ENCODE measurements around the gene LMX1B. TPM values are rescaled to one million over a fixed set of nuclear protein-coding genes. Genes with fewer than 3 reads are reported as not detected.

Gene LMX1B
- total and polyA plus RNA-seq, 4 experiments from 2014 or later = not detected

DNA sequence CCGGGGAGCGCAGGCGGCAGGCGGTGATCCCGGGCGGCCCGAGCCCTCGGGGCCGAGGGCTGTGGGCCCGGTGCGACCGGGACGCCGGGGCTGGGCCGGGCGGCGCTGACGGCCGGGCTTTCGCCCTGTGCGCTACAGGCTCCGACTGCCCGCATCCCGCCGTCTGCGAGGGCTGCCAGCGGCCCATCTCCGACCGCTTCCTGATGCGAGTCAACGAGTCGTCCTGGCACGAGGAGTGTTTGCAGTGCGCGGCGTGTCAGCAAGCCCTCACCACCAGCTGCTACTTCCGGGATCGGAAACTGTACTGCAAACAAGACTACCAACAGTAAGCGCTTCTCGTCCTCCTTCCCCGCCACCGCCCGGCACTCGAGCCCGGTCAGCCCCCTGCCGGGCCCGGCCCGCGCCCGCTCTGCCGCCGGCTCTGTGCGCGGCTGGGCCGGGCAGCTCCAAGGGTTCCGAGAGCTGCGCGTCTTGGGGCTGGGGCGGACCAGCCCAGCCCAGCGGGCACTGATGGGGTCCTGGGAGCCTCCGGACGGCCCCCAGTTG, 1.6 kb downstream of the LMX1B start:
- Histone ChIP-seq H3K27me3 (ENCODE audit: insufficient read depth, low read length) (peaks cover 42% of the 10 kb centered on the region), H3K9me3 (ENCODE audit: control insufficient read depth in 1 of 2, low read length in 2 of 2) (no peaks in the 10 kb centered on the region), H3K27ac (ENCODE audit: low read depth, low read length) (no peak overlapping the region), H3K4me1 (ENCODE audit: insufficient read depth, low read length) (peaks cover 39% of the 10 kb centered on the region), H3K4me3 (ENCODE audit: low read length in 2 of 2) (no peak overlapping the region), H3K36me3 (ENCODE audit: insufficient read depth, low read length) (no peaks in the 10 kb centered on the region)
- ChIA-PET POLR2A (ENCODE audit: partially characterized antibody) (no interaction called here), CTCF (ENCODE audit: partially characterized antibody) (no interaction called here)
- peaks cover 43 to 53% of the 10 kb centered on the region in 2 donors for H3K27me3 Mint-ChIP-seq
- peaks cover 13 to 42% (median 31%) of the 10 kb centered on the region in 4 donors for H3K4me1 Mint-ChIP-seq
- no peak overlapping the region for H3K27ac Mint-ChIP-seq
- intact Hi-C loops (cut with micrococcal nuclease) = no loop called here
- H3K9me3 Mint-ChIP-seq = peaks cover 0 to 2% (median 0%) of the 10 kb centered on the region in 8 donors
- no peaks in the 10 kb centered on the region for H3K36me3 Mint-ChIP-seq
- peak overlapping the region in 2 of 8 donors; percentile 54 to 64 for H3K4me3 Mint-ChIP-seq
- no peak for DNase-seq

DNA sequence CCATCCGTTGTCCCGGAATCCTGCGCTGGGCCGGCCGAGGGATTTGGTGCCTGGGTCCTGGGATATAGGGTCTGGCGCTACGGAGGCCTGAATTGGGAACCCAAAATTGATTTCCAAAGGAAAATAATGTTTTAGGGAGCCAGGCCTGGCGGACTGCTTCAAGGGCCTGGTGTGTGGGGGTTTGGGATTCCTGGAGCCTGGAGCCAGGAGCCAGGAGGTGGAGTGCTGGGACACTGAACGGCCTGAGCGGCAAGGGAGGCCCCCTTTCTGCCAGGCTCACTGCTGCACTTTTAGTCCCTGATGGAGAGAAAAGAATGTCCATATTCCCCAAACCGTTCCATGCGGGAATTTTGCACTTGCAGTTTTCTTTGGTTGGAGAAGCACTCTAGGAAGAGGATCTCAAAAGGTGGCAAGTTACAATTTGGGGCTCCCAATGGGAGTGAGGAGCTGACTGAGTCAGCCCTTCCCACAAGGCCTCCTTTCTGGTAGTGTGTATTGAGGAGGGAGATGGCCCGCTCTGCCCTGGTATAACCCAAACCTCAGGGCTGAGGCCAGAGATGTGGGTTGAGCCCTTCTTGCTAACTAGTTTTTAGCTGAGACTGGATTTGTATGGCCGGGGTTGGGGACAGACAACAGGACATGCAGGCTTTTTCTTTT, 2.2 kb downstream of the LMX1B start:
- intact Hi-C loops (cut with micrococcal nuclease) = no loop called here

GRCh38 chr9:126616521-126616976, 2.8 kb downstream of the LMX1B start:
- ChIA-PET CTCF (ENCODE audit: partially characterized antibody) (no interaction called here), POLR2A (ENCODE audit: partially characterized antibody) (no interaction called here)
- intact Hi-C loops (cut with micrococcal nuclease) = no loop called here
- H3K27me3 ChIP-seq (ENCODE audit: insufficient read depth, low read length) = peaks cover 46% of the 10 kb centered on the region
- no peaks in the 10 kb centered on the region for H3K9me3 ChIP-seq (ENCODE audit: control insufficient read depth in 1 of 2, low read length in 2 of 2)
- no peaks in the 10 kb centered on the region for H3K36me3 ChIP-seq (ENCODE audit: insufficient read depth, low read length)
- Mint-ChIP-seq H3K27me3 (peaks cover 46 to 60% of the 10 kb centered on the region in 2 donors), H3K9me3 (peaks cover 0 to 2% (median 0%) of the 10 kb centered on the region in 8 donors), H3K4me1 (peaks cover 10 to 34% (median 26%) of the 10 kb centered on the region in 4 donors), H3K36me3 (no peaks in the 10 kb centered on the region), H3K4me3 (peak overlapping the region in 4 of 8 donors; percentile 0 to 62 (median 34)), H3K27ac (no peak overlapping the region)
- no peak for DNase-seq
- H3K4me1 ChIP-seq (ENCODE audit: insufficient read depth, low read length) = peaks cover 30% of the 10 kb centered on the region
- no peak overlapping the region for H3K27ac ChIP-seq (ENCODE audit: low read depth, low read length)
- H3K4me3 ChIP-seq (ENCODE audit: low read length in 2 of 2) = no peak overlapping the region

More for the DNA sequence above, 2.2 kb downstream of the LMX1B start:
- H3K27ac Mint-ChIP-seq = no peak overlapping the region
- Histone ChIP-seq H3K27me3 (ENCODE audit: insufficient read depth, low read length) (peaks cover 48% of the 10 kb centered on the region), H3K36me3 (ENCODE audit: insufficient read depth, low read length) (no peaks in the 10 kb centered on the region), H3K27ac (ENCODE audit: low read depth, low read length) (no peak overlapping the region), H3K9me3 (ENCODE audit: control insufficient read depth in 1 of 2, low read length in 2 of 2) (no peaks in the 10 kb centered on the region), H3K4me3 (ENCODE audit: low read length in 2 of 2) (no peak overlapping the region), H3K4me1 (ENCODE audit: insufficient read depth, low read length) (peaks cover 36% of the 10 kb centered on the region)
- H3K9me3 Mint-ChIP-seq = peaks cover 0 to 2% (median 0%) of the 10 kb centered on the region in 8 donors
- CTCF ChIA-PET (ENCODE audit: partially characterized antibody) = no interaction called here
- POLR2A ChIA-PET (ENCODE audit: partially characterized antibody) = no interaction called here
- H3K36me3 Mint-ChIP-seq = no peaks in the 10 kb centered on the region
- DNase-seq = no peak
- H3K4me3 Mint-ChIP-seq = peak overlapping the region in 4 of 8 donors; percentile 12 to 41 (median 28)
- H3K4me1 Mint-ChIP-seq = peaks cover 13 to 39% (median 31%) of the 10 kb centered on the region in 4 donors
- H3K27me3 Mint-ChIP-seq = peaks cover 48 to 59% of the 10 kb centered on the region in 2 donors

GRCh38 chr9:126617003-126617822, 3.5 kb downstream of the LMX1B start:
- Mint-ChIP-seq H3K4me1 (peaks cover 6 to 28% (median 21%) of the 10 kb centered on the region in 4 donors), H3K9me3 (peaks cover 0 to 2% (median 0%) of the 10 kb centered on the region in 8 donors), H3K27ac (no peak overlapping the region), H3K27me3 (peaks cover 48 to 61% of the 10 kb centered on the region in 2 donors), H3K4me3 (peak overlapping the region in 2 of 8 donors; percentile 0 to 62), H3K36me3 (no peaks in the 10 kb centered on the region)
- POLR2A ChIA-PET (ENCODE audit: partially characterized antibody) = no interaction called here
- Histone ChIP-seq H3K27ac (ENCODE audit: low read depth, low read length) (no peak overlapping the region), H3K27me3 (ENCODE audit: insufficient read depth, low read length) (peaks cover 40% of the 10 kb centered on the region), H3K36me3 (ENCODE audit: insufficient read depth, low read length) (no peaks in the 10 kb centered on the region), H3K4me3 (ENCODE audit: low read length in 2 of 2) (no peak overlapping the region), H3K4me1 (ENCODE audit: insufficient read depth, low read length) (peaks cover 23% of the 10 kb centered on the region), H3K9me3 (ENCODE audit: control insufficient read depth in 1 of 2, low read length in 2 of 2) (no peaks in the 10 kb centered on the region)
- intact Hi-C loops (cut with micrococcal nuclease) = no loop called here
- CTCF ChIA-PET (ENCODE audit: partially characterized antibody) = no interaction called here
- no peak for DNase-seq

- no peak overlapping the region for H3K4me3 ChIP-seq (ENCODE audit: low read length in 2 of 2)
- Mint-ChIP-seq H3K36me3 (no peaks in the 10 kb centered on the region), H3K27me3 (peaks cover 54 to 65% of the 10 kb centered on the region in 2 donors), H3K9me3 (peaks cover 0 to 2% (median 0%) of the 10 kb centered on the region in 8 donors), H3K4me3 (peak overlapping the region in 3 of 8 donors; percentile 10 to 57 (median 34)), H3K27ac (no peak overlapping the region), H3K4me1 (peaks cover 6 to 27% (median 20%) of the 10 kb centered on the region in 4 donors)
- CTCF ChIA-PET (ENCODE audit: partially characterized antibody) = no interaction called here
- peaks cover 38% of the 10 kb centered on the region for H3K27me3 ChIP-seq (ENCODE audit: insufficient read depth, low read length)
- intact Hi-C loops (cut with micrococcal nuclease) = no loop called here
- H3K4me1 ChIP-seq (ENCODE audit: insufficient read depth, low read length) = peaks cover 19% of the 10 kb centered on the region
- POLR2A ChIA-PET (ENCODE audit: partially characterized antibody) = no interaction called here
- no peaks in the 10 kb centered on the region for H3K36me3 ChIP-seq (ENCODE audit: insufficient read depth, low read length)
- no peaks in the 10 kb centered on the region for H3K9me3 ChIP-seq (ENCODE audit: control insufficient read depth in 1 of 2, low read length in 2 of 2)
- H3K27ac ChIP-seq (ENCODE audit: low read depth, low read length) = no peak overlapping the region
- DNase-seq = no peak
Measured at GRCh38 chr9:126617823-126618165, 4.1 kb downstream of the LMX1B start.

DNA sequence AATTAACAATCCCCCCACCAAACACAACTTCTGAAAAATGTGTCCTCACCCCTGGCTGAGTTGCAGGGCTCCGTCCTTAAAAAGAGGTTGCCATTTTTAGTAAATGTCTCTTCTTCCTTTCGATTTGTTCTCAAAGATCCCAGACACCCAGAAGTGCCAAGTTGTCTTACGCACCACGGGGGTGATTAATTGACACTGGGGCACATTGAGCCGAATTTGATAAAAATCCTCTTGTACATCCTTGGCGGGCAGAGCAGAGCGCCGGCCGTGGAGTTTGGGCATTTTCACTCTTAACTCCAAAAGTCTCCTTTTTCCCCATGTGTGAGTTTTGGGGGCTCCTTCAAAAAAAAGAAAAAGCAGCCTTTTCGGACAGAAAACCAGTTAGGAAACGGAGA, 4.5 kb downstream of the LMX1B start:
- Mint-ChIP-seq H3K36me3 (no peaks in the 10 kb centered on the region), H3K4me3 (peak overlapping the region in 5 of 8 donors; percentile 4 to 74 (median 40)), H3K27ac (no peak overlapping the region), H3K27me3 (peaks cover 55 to 63% of the 10 kb centered on the region in 2 donors), H3K9me3 (peaks cover 0 to 2% (median 0%) of the 10 kb centered on the region in 8 donors), H3K4me1 (peaks cover 6 to 24% (median 17%) of the 10 kb centered on the region in 4 donors)
- H3K27ac ChIP-seq (ENCODE audit: low read depth, low read length) = no peak overlapping the region
- H3K27me3 ChIP-seq (ENCODE audit: insufficient read depth, low read length) = peaks cover 38% of the 10 kb centered on the region
- H3K4me1 ChIP-seq (ENCODE audit: insufficient read depth, low read length) = peaks cover 15% of the 10 kb centered on the region
- POLR2A ChIA-PET (ENCODE audit: partially characterized antibody) = no interaction called here
- CTCF ChIA-PET (ENCODE audit: partially characterized antibody) = no interaction called here
- no peaks in the 10 kb centered on the region for H3K9me3 ChIP-seq (ENCODE audit: control insufficient read depth in 1 of 2, low read length in 2 of 2)
- DNase-seq = no peak
- no peak overlapping the region for H3K4me3 ChIP-seq (ENCODE audit: low read length in 2 of 2)
- H3K36me3 ChIP-seq (ENCODE audit: insufficient read depth, low read length) = no peaks in the 10 kb centered on the region
- intact Hi-C loops (cut with micrococcal nuclease) = no loop called here

Measured in CD4-positive, alpha-beta memory T cell (primary cell).